ENCODE data around the gene ASB18.

GRCh38 chr2:236305531-236305930 is 41.3 kb upstream of the ASB18 start:
- TF ChIP-seq POLR2A (IDR thresholded peaks at IDR 0.05; ENCODE audit: low read length) (no peak), GATA1 (IDR thresholded peaks at IDR 0.05; ENCODE audit: low read depth, low read length) (no peak)

Measured in erythroblast (primary cell).